GM13977 (cell line): Measurements from ENCODE around the gene MEF2D.

Experiments
- DNase-seq: peaks from one replicate; pipeline ENCODE4 v3.0.0; 2012; ENCODE audit warnings: low spot score
- CTCF ChIP-seq: IDR thresholded peaks from 2 replicates; pipeline ENCODE4 v1.5.1; 2012; ENCODE audit warnings: mild to moderate bottlenecking, control low read depth; ENCODE audit not compliant: insufficient read depth; ENCODE audit errors: extremely low read depth, missing control alignments
- in situ Hi-C: fragments of 300-500 bp; cut with MboI; formaldehyde crosslinking; loops from one replicate; pipeline ENCODE4 v1.12.0; 2022; ENCODE audit warnings: low sequenced_read_pairs, low pct_unique_long_range_greater_than_20kb, mixed read lengths, inconsistent platforms; ENCODE audit not compliant: unreplicated experiment

Gene MEF2D

GRCh38 chr1:156463874-156464273 lies 36.7 kb downstream of the MEF2D start:
- no peak for DNase-seq
- in situ Hi-C loops = no loop called here
- TF ChIP-seq CTCF = no peak

GRCh38 chr1:156462954-156463795 lies 37.4 kb downstream of the MEF2D start:
- TF ChIP-seq CTCF = no peak
- DNase-seq = no peak
- in situ Hi-C loops = no loop called here

- DNase-seq = no peak
- TF ChIP-seq CTCF = no peak
- in situ Hi-C loops = no loop called here
These were observed 38.6 kb downstream of the MEF2D start for GRCh38 chr1:156461781-156462647.

DNA sequence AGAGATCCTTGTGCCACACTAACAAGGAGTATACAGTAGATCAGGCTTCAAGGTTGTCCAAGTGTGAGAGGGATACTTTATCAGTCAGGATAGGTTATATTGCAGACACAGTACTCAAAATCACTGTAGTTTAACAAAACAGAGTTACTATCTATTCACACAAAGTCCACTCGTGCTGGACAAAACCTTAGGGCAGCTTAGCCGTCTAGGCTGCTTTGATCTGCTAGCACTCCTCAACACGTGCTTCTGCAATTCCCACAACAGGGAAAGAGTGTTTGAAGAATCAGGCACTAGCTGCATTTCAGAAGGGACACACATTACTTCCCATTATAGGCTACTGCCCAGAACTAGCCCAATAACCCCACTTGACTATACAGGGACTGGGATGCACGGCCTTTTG lies 39.5 kb downstream of the MEF2D start:
- DNase-seq = no peak
- in situ Hi-C loops = no loop called here
- no peak for TF ChIP-seq CTCF

DNA sequence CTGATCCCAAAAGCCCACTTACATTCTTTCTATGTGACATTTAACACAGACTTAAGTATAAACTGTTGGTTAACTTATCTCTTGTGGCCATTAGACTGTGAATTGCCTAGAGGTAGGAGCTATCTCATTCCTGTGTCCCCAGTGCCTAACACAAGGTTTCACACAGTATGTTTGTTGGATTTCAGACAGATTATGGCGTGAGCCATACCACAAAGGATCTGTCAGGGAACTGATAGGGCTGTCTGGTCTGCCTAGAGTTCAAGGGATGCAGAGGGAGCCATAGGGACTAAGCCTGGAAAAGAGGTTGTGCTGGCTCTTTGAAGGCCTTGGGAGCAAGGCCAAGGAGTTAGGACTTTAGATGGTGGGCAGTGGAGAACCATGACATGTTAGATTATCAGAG lies 40.0 kb downstream of the MEF2D start:
- no peak for DNase-seq
- no peak for TF ChIP-seq CTCF
- in situ Hi-C loops = no loop called here

GRCh38 chr1:156458181-156458503 lies 42.4 kb downstream of the MEF2D start:
- TF ChIP-seq CTCF = no peak
- no peak for DNase-seq
- in situ Hi-C loops = loop anchor here (10.0 kb wide), 1 partner anchor 147 kb away; the partner anchor contains the start of gene GPATCH4
